HepG2 (cell line): ENCODE data around the gene AJUBA. TPM values are rescaled to one million over a fixed set of nuclear protein-coding genes. Genes with fewer than 3 reads are reported as not detected.
A peak's percentile ranks its signal among the peaks of the same experiment; 100 is the strongest.
"Not testable (repeated sequence)": the region's sequence is repeated elsewhere in the genome, so short reads cannot be mapped to it uniquely, and the experiment has no call there.

ENCODE experiments used
- ATAC-seq: fragments of 200-7000 bp; cut with Tn5 transposase; 3 replicates; pipeline ENCODE4 v1.9.1; 2020; ENCODE audit warnings: mild to moderate bottlenecking, moderate library complexity
- BruUV-seq: library from RNA; stranded (reverse); fragments of 400-500 nt; replicated peaks from 2 replicates; lab custom pipeline; 2021; lab: Mats Ljungman, UMichigan
- CTCF ChIA-PET: fragments of 300-600 bp; formaldehyde crosslinking; extraction: SDS; loops from one replicate; lab custom pipeline; 2021; ENCODE audit warnings: low total read pairs, inconsistent platforms, low intra/inter-chr PET ratio; lab: Yijun Ruan, JAX
- POLR2A ChIA-PET: fragments of 350-600 bp; sonication (Branson Sonifier 250); formaldehyde crosslinking; loops from one replicate; lab custom pipeline; 2020; ENCODE audit warnings: antibody characterized with exemption, inconsistent platforms; lab: Yijun Ruan, JAX
- DNase-seq: peaks from one replicate; pipeline ENCODE4 v3.0.0-alpha.2; 2015; ENCODE audit warnings: low spot score
- FAIRE-seq: peaks from 3 replicates; lab custom pipeline; 2011; peaks lifted over from hg19 to GRCh38; lab: Jason Lieb, UNC
- H2AFZ ChIP-seq: one replicate; pipeline ENCODE4 v1.6.1; 2011; ENCODE audit warnings: low read length, inconsistent platforms
- H3K27ac ChIP-seq: fragments of 300-600 bp; 3 replicates; pipeline ENCODE4 v1.8.0; 2011; ENCODE audit warnings: mixed run types, mild to moderate bottlenecking, mixed read lengths, low read length, inconsistent platforms; ENCODE audit not compliant: insufficient read depth; ENCODE audit errors: extremely low read length
- H3K27me3 ChIP-seq, 2 experiments: fragments of 200-600 bp in 1 of 2; 2 replicates in 1 of 2; 3 replicates in 1 of 2; pipeline versions ENCODE4 v1.6.0 to v1.8.0; 2011; ENCODE audit warnings: low read length in 2 of 2, mild to moderate bottlenecking in 2 of 2, moderate library complexity in 2 of 2, inconsistent platforms in 1 of 2; ENCODE audit not compliant: insufficient read depth in 2 of 2, control insufficient read depth in 1 of 2
- H3K36me3 ChIP-seq, 2 experiments: fragments of 200-600 bp in 1 of 2; replicated peaks in 1 of 2; 2 replicates in 1 of 2; 3 replicates in 1 of 2; pipeline versions ENCODE4 v1.5.1 to v1.8.0; 2011; ENCODE audit warnings: low read length in 2 of 2, inconsistent platforms in 1 of 2; ENCODE audit not compliant: insufficient read depth in 2 of 2, control insufficient read depth in 1 of 2
- H3K4me1 ChIP-seq: 2 replicates; pipeline ENCODE4 v1.5.1; 2012; ENCODE audit warnings: low read length, inconsistent platforms; ENCODE audit not compliant: insufficient read depth
- H3K4me2 ChIP-seq: 2 replicates; pipeline ENCODE4 v1.6.0; 2011; ENCODE audit warnings: low read depth, low read length, inconsistent platforms
- H3K4me3 ChIP-seq, 3 experiments: fragments of 200-600 bp in 1 of 3; sonication (generic), shearing (Covaris generic) in 1 of 3; replicated peaks in 1 of 3; 2 replicates each; pipeline ENCODE4 v1.5.1; 2011 to 2016; ENCODE audit warnings: low read length in 3 of 3, inconsistent platforms in 2 of 3, low read depth in 2 of 3, mild to moderate bottlenecking in 2 of 3, control low read depth in 1 of 3, mixed read lengths in 1 of 3; ENCODE audit not compliant: insufficient read depth in 1 of 3
- H3K79me2 ChIP-seq: one replicate; pipeline ENCODE4 v1.6.1; 2011; ENCODE audit warnings: low read length, inconsistent platforms; ENCODE audit not compliant: insufficient read depth
- H3K9ac ChIP-seq: 2 replicates; pipeline ENCODE4 v1.6.0; 2011; ENCODE audit warnings: mild to moderate bottlenecking, low read depth, low read length, inconsistent platforms; ENCODE audit not compliant: insufficient read depth
- H3K9me3 ChIP-seq: 2 replicates; pipeline ENCODE4 v1.5.1; 2012; ENCODE audit warnings: mild to moderate bottlenecking, low read length
- H4K20me1 ChIP-seq: 2 replicates; pipeline ENCODE4 v1.6.0; 2011; ENCODE audit warnings: inconsistent platforms, mild to moderate bottlenecking, low read length, moderate library complexity; ENCODE audit not compliant: insufficient read depth
- BHLHE40 ChIP-seq: IDR thresholded peaks from 2 replicates; pipeline ENCODE4 v1.6.1; 2011; ENCODE audit warnings: low read length, improper control_type of control experiment
- CHD4 ChIP-seq: fragments of 200-600 bp; sonication (generic); IDR thresholded peaks from 2 replicates; pipeline ENCODE4 v1.7.0; 2017; ENCODE audit warnings: mild to moderate bottlenecking, low read length, borderline replicate concordance
- DPF2 ChIP-seq: sonication (generic); formaldehyde crosslinking; IDR thresholded peaks from 2 replicates; pipeline ENCODE4 v1.4.0; 2020; ENCODE audit warnings: mild to moderate bottlenecking, low read depth, missing genetic modification reagents, borderline replicate concordance
- MAFK ChIP-seq, 2 experiments: IDR thresholded peaks in 1 of 2; conservative IDR thresholded peaks in 1 of 2; 2 replicates each; pipeline ENCODE4 v1.6.1; 2011; ENCODE audit warnings: improper control_type of control experiment in 2 of 2, low read length in 2 of 2
- MEF2D ChIP-seq: sonication (generic); formaldehyde crosslinking; IDR thresholded peaks from 2 replicates; pipeline ENCODE4 v1.5.1; 2020; ENCODE audit warnings: mild to moderate bottlenecking, missing genetic modification reagents
- NFKBIZ ChIP-seq: IDR thresholded peaks from 2 replicates; pipeline ENCODE4 v1.6.1; 2018; ENCODE audit warnings: missing genetic modification reagents, missing compliant biosample characterization
- RFXAP ChIP-seq: sonication (generic); formaldehyde crosslinking; IDR thresholded peaks from 2 replicates; pipeline ENCODE4 v1.4.0; 2020; ENCODE audit warnings: missing genetic modification reagents, borderline replicate concordance
- RNF219 ChIP-seq: sonication (generic); formaldehyde crosslinking; IDR thresholded peaks from 2 replicates; pipeline ENCODE4 v1.5.0; 2020; ENCODE audit warnings: mild to moderate bottlenecking, missing genetic modification reagents
- STAG1 ChIP-seq: sonication (generic); formaldehyde crosslinking; IDR thresholded peaks from 2 replicates; pipeline ENCODE4 v1.4.0; 2020; ENCODE audit warnings: missing genetic modification reagents
- TBL1XR1 ChIP-seq: fragments of 150-350 bp; IDR thresholded peaks from 2 replicates; pipeline ENCODE4 v1.6.1; 2014; ENCODE audit warnings: borderline replicate concordance, low read length; ENCODE audit not compliant: partially characterized antibody
- ZNF263 ChIP-seq: sonication (generic); formaldehyde crosslinking; IDR thresholded peaks from 2 replicates; pipeline ENCODE4 v1.4.0; 2020; ENCODE audit warnings: missing genetic modification reagents
- ZNF30 ChIP-seq: sonication (generic); formaldehyde crosslinking; IDR thresholded peaks from 2 replicates; pipeline ENCODE4 v1.5.0; 2020; ENCODE audit warnings: mild to moderate bottlenecking, missing genetic modification reagents
- ZNF326 ChIP-seq: sonication (generic); formaldehyde crosslinking; IDR thresholded peaks from 2 replicates; pipeline ENCODE4 v1.4.0; 2020; ENCODE audit warnings: missing genetic modification reagents, borderline replicate concordance
- ZNF331 ChIP-seq: sonication (generic); formaldehyde crosslinking; IDR thresholded peaks from 2 replicates; pipeline ENCODE4 v1.4.0; 2020; ENCODE audit warnings: missing genetic modification reagents
- ZNF335 ChIP-seq: sonication (generic); formaldehyde crosslinking; IDR thresholded peaks from 2 replicates; pipeline ENCODE4 v1.4.0; 2020; ENCODE audit warnings: missing genetic modification reagents
- ZNF34 ChIP-seq: sonication (generic); formaldehyde crosslinking; IDR thresholded peaks from 2 replicates; pipeline ENCODE4 v1.4.0; 2020; ENCODE audit warnings: mild to moderate bottlenecking, missing genetic modification reagents, borderline replicate concordance
- ZNF629 ChIP-seq: sonication (generic); formaldehyde crosslinking; conservative IDR thresholded peaks from 2 replicates; pipeline ENCODE4 v1.5.0; 2020; ENCODE audit warnings: missing genetic modification reagents
- ZNF777 ChIP-seq: sonication (generic); formaldehyde crosslinking; IDR thresholded peaks from 2 replicates; pipeline ENCODE4 v1.4.0; 2020; ENCODE audit warnings: missing genetic modification reagents
- ZSCAN25 ChIP-seq: sonication (generic); formaldehyde crosslinking; IDR thresholded peaks from 2 replicates; pipeline ENCODE4 v1.8.0; 2022; ENCODE audit warnings: mild to moderate bottlenecking, missing genetic modification reagents
- WGBS: methylation state at CpG from one replicate; pipeline ENCODE4 v1.1.6; 2017; ENCODE audit warnings: low lambda C conversion rate; 5-methylcytosine and 5-hydroxymethylcytosine counted together
- in situ Hi-C: cut with HindIII; loops from 2 replicates; pipeline ENCODE4 v1.10.0; 2017; ENCODE audit warnings: low pct_unique_long_range_greater_than_20kb; ENCODE audit not compliant: extremely low pct_ligation_motif_present
- intact Hi-C: fragments of 100-400 bp; cut with micrococcal nuclease; formaldehyde crosslinking; loops from one replicate; pipeline ENCODE4 v1.10.0; 2022; ENCODE audit not compliant: unreplicated experiment
- polyA plus RNA-seq, 8 experiments: library from polyadenylated mRNA; depleted of rRNA in 3 of 8; stranded (reverse) in 7 of 8; unstranded in 1 of 8; fragments of >200 nt; fragmentation: Illumina TruSeq in 4 of 8; extraction: Trizol in 4 of 8; gene quantifications; 2 replicates each; pipeline versions ENCODE4 v1.2.1 to v1.2.3, GENCODE V29; 2011 to 2016; ENCODE audit warnings: low read depth in 4 of 8, missing spikeins in 1 of 8, mixed read lengths in 1 of 8; ENCODE audit not compliant: insufficient read depth in 1 of 8
- total RNA-seq, 5 experiments: library from RNA; depleted of rRNA; stranded (reverse); fragments of >200 nt; fragmentation: Illumina TruSeq; extraction: Trizol; gene quantifications; 2 replicates each; pipeline ENCODE4 v1.2.3, GENCODE V29; 2016; ENCODE audit warnings: low read depth in 1 of 5
- TF ChIP-seq, protein P1 (sequence below): sonication (generic); formaldehyde crosslinking; IDR thresholded peaks from 2 replicates; pipeline ENCODE4 v1.4.0; 2020; ENCODE audit warnings: missing genetic modification reagents

The AJUBA gene
- total and polyA plus RNA-seq, 2 of the 13 experiments (the other 11 are each of a cell fraction or from before 2014, with no cell fraction given): 157 to 241 TPM

DNA sequence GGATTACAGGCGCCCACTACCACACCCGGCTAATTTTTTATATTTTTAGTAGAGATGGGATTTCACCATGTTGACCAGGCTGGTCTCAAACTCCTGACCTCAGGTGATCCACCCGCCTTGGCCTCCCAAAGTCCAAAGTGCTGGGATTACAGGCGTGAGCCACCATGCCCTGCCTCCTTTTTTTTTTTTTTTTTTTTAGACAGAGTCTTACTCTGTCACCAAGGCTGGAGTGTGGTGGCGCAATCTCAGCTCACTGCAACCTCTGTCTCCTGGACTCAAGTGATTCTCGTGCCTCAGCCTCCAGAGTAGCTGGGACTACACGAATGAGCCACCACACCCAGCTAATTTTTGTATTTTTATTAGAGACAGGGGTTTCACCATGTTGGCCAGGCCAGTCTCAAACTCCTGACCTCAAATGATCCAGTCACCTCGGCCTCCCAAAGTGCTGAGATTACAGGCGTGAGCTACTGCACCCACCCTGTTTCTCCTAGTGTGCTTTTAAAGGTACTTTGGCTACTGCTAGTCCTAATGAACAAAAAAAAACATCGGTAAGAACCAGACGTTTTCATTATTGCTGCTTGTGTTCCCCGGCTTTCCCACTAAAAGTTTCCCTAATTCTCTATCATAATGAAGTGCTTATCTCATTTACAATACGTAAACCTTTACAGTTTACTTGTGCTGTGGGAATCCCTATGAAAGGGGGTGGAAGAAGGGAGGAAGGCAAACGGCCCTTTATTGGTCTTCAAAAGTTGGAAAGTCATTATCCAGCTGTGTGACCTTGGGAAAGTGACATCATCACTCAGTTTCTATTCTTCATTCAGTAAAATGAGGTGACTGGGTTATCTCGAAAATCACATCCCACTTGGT, 16.2 kb downstream of the AJUBA start:
- H3K9me3 ChIP-seq, H2AFZ ChIP-seq, intact Hi-C loops, H3K36me3 ChIP-seq, in situ Hi-C loops, H3K4me3 ChIP-seq, H4K20me1 ChIP-seq, H3K79me2 ChIP-seq, H3K27me3 ChIP-seq, BruUV-seq: not testable (repeated sequence)
- peak overlapping the region; percentile 59 for H3K27ac ChIP-seq
- peak; percentile 73 for ATAC-seq
- WGBS: 19% methylated on average over 15 of the region's 15 CpGs
- peak overlapping the region; percentile 21 for H3K9ac ChIP-seq
- ChIA-PET CTCF (interaction anchor here (1.1 to 2.6 kb wide), 3 partner anchors 10 to 20 kb away, joined by 4 to 5 read pairs (median 4); no protein-coding TSS in a partner anchor), POLR2A (interaction anchor here (0.6 to 26.8 kb wide), 17 partner anchors 0 to 377 kb away, joined by 3 to 1670 read pairs (median 5); partner anchors contain the start of genes ACIN1, AJUBA, C14orf119 and HAUS4)
- peak overlapping the region; percentile 38 for H3K4me2 ChIP-seq
- peak; percentile 54 for FAIRE-seq
- peaks cover 36% of the 10 kb centered on the region for H3K4me1 ChIP-seq
- DNase-seq: peak; percentile 89
- peak; percentile 82; the same call in 1 of the 2 replicates for TF ChIP-seq RNF219 (CRISPR knock-in tag)
- TF ChIP-seq BHLHE40: peak; percentile 54
- TF ChIP-seq TBL1XR1: peak; percentile 57
- TF ChIP-seq RFXAP (CRISPR knock-in tag): peak; percentile 70
- TF ChIP-seq DPF2 (CRISPR knock-in tag): peak; percentile 36
- TF ChIP-seq ZNF30 (CRISPR knock-in tag): 0 out of 2 replicates have a peak, but pooled peaks have one; percentile 61
- TF ChIP-seq STAG1: peak; percentile 7; the same call in 1 of the 2 replicates
- 0 out of 4 replicates have a peak, but pooled peaks of 1 of the 2 experiments have one; percentile 0 for TF ChIP-seq MAFK (conservative IDR thresholded peaks at IDR 0.05 in 1 of 2, IDR thresholded peaks at IDR 0.05 in 1 of 2; ENCODE audit: low read length in 2 of 2)
- TF ChIP-seq ZNF263 (CRISPR knock-in tag): peak; percentile 43; the same call in 1 of the 2 replicates
- TF ChIP-seq ZNF629 (CRISPR knock-in tag): peak; percentile 76
- TF ChIP-seq NFKBIZ (CRISPR knock-in tag): peak; percentile 59; the same call in 1 of the 2 replicates
- peak; percentile 76; the same call in 1 of the 2 replicates for TF ChIP-seq MEF2D (CRISPR knock-in tag)
- TF ChIP-seq ZNF331 (CRISPR knock-in tag): peak; percentile 84
- TF ChIP-seq ZNF34 (CRISPR knock-in tag): 0 out of 2 replicates have a peak, but pooled peaks have one; percentile 4
- peak; percentile 94; the same call in 1 of the 2 replicates for TF ChIP-seq CHD4
- TF ChIP-seq, protein P1, sequence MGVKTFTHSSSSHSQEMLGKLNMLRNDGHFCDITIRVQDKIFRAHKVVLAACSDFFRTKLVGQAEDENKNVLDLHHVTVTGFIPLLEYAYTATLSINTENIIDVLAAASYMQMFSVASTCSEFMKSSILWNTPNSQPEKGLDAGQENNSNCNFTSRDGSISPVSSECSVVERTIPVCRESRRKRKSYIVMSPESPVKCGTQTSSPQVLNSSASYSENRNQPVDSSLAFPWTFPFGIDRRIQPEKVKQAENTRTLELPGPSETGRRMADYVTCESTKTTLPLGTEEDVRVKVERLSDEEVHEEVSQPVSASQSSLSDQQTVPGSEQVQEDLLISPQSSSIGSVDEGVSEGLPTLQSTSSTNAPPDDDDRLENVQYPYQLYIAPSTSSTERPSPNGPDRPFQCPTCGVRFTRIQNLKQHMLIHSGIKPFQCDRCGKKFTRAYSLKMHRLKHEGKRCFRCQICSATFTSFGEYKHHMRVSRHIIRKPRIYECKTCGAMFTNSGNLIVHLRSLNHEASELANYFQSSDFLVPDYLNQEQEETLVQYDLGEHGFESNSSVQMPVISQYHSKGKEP: 0 out of 2 replicates have a peak, but pooled peaks have one; percentile 52
- TF ChIP-seq ZNF777: peak; percentile 72; the same call in 1 of the 2 replicates
- peak; percentile 65; the same call in 1 of the 2 replicates for TF ChIP-seq ZSCAN25 (CRISPR knock-in tag)
- peak; percentile 55; the same call in 1 of the 2 replicates for TF ChIP-seq ZNF335
- peak; percentile 75; the same call in 1 of the 2 replicates for TF ChIP-seq ZNF326 (CRISPR knock-in tag)
